T1000 (cell line): ENCODE results near the gene CMSS1.

Source experiments
- DNase-seq: peaks from one replicate; lab custom pipeline; 2025; ENCODE audit warnings: mixed read lengths; lab: John Stamatoyannopoulos, UW

The CMSS1 gene

GRCh38 chr3:99999536-99999935 lies 181.9 kb downstream of the CMSS1 start:
- no peak for DNase-seq

- DNase-seq, result no peak
These were observed 183.4 kb downstream of the CMSS1 start for GRCh38 chr3:100001083-100001482.

- DNase-seq, result no peak
These were observed 184.0 kb downstream of the CMSS1 start for GRCh38 chr3:100001526-100002270.

GRCh38 chr3:100002599-100003350 lies 185.1 kb downstream of the CMSS1 start:
- peak; percentile 34 for DNase-seq

DNA sequence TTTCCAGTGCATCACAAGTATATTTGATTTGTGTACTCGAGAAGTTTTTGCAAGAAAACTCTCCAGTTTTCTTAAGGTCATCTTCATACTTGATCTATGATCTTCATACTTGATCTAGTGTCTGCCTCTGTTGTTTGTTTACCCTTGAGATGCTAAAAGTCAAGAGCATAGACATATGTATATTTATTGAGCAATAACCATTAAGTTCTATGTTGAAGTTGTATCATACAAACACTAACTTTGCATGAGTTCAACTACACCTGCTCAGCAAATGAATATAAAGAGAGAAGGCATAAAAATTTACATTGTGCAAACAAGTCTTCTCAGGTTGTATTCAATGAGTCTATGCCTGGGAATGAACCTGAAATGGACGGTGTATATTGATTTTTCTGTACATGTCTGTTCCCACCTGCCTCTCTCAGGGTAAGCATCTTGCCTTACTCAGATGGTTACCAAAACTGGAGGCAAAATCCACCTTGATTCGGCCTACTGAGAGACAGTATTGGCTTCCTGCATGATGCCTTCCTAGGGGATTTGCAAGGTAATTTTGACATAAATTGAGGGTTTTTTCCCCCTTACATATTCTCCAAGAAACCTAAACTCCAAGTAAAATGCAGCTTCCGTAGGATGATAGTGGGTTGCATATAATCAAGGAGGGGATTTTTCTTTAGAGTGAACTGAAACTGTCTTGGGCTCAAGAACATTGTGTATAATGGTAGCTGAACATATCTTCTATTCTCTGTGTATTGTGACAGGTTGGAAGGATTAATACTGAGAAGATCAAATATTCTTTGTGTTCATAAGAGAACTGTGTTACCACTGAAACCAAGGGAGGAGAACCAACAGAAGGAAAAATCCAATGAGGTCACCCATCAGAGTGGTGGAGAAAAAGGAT lies 186.2 kb downstream of the CMSS1 start:
- DNase-seq, result no peak

GRCh38 chr3:100004931-100005330 lies 187.3 kb downstream of the CMSS1 start:
- no peak for DNase-seq

GRCh38 chr3:100005665-100006393 lies 188.2 kb downstream of the CMSS1 start:
- no peak for DNase-seq

- DNase-seq, result no peak
These were observed 189.1 kb downstream of the CMSS1 start for GRCh38 chr3:100006570-100007271.

DNA sequence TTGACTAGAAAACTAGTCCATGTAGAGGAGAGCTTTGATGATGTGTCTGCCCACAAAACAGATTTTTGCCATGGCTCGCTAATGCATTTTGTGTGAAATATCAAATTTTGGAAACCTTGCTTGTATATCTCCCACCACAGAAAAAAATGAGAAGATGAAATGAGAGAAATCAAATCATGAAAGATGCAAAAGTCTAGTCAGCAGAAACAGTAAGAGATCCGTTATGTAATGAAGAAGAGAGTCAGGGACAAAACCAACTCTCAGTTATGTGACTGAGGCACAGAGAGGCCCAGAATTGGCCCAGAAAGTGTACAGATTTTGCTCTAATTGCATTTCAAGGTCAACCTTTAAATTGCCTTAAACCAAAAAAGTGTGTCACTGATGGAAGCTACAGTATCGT lies 189.7 kb downstream of the CMSS1 start:
- no peak for DNase-seq

DNA sequence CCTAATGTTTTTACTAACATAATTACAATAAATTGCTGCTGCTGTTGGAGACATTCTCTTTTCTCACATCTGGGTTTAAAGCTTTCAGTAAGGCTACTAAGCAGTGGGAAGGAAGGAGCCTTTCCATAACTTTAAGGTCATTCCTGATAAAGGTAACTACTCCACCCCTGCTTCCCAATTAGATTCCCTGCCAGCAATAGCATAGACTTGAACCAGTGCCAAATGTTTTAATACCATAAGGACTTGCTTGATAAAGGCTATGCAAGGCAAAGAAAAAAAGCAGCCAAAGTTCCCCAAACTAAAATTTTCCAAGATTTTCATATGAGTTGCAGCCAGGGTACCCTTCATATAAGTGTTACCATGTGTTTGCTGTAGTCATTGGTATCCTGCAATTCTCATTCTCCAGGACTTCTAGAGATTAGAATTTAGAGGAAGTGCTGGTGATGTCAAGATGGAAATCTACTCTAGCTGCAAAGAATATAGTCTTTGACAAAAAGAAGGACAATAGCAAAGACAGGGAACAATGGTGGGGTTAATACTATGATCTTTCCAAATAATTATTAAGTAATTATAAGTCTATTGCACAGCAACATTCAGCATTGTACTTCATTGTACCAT lies 190.5 kb downstream of the CMSS1 start:
- no peak for DNase-seq

DNA sequence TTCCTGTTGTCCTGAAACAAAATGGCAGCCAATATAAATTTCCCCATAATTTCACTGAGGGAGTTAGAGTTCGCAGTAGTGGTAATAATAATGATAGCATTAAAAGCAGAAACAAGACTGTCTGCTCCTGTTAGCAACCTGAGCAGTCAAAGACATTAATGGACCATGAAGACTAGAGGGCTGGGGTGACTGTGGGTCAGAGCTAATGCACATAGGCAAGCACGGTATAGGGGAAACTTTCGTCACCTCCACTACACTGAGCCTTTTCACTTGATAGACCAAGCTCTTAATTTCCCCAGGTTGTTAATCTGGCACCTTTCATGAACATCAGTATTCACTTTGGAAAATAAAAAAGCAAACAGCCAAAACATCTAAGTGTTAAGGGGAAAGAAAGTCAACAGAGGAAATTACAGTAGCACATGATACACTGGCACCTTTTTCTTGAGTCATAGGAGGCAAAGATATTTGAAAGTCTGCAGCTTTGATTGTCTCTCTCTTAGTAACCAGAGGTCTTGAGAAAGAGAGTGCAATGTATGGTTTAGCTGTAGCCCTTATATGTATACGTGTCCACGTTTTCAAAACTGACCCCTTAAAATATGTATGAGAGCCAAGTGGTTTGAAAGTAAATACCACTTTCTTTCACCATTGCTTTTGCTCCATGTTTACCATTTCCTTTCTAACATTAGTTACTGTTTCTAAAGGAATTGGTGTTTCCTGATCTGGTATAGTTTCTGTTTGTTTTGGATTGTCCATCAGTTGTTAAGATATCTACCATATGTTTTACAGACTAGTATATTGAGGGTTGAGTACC lies 191.8 kb downstream of the CMSS1 start:
- no peak for DNase-seq

GRCh38 chr3:100010087-100010417 lies 192.4 kb downstream of the CMSS1 start:
- no peak for DNase-seq

DNA sequence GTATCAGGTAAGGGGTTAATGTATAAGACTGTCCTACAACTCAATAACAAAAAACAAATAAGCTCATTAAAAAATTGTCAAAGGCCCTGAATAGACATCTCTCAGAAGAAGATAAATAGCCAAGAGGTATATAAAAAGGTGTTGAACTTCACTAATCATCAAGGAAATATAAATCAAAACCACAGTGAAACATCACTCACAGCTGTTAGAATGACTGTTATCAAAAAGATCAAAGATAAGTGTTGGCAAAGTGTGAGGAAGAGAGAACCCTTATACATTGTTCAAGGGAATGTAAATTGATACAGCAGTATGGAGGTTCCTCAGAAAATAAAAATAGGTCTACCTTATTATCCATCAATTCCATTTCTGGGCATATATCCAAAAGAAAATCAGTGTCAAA lies 201.1 kb downstream of the CMSS1 start:
- DNase-seq, result no peak

DNA sequence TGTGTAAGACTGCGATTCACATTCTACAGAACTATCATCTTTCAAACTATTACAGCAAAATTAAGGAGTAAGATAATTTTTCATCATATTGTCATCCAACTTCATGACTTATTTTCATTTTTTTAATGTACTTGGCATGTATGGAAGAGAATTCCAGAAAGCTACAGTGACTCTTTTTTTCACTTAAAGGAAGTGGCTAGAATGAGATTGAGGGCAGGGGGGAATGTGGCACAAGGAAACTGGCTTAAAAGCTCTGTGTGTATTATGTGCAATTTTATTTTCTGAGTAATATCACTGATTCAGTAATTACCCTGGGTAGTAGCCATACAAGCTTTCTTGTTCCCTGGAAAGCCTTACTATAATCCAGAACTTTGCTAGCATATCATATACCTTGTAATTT lies 202.1 kb downstream of the CMSS1 start:
- no peak for DNase-seq

DNA sequence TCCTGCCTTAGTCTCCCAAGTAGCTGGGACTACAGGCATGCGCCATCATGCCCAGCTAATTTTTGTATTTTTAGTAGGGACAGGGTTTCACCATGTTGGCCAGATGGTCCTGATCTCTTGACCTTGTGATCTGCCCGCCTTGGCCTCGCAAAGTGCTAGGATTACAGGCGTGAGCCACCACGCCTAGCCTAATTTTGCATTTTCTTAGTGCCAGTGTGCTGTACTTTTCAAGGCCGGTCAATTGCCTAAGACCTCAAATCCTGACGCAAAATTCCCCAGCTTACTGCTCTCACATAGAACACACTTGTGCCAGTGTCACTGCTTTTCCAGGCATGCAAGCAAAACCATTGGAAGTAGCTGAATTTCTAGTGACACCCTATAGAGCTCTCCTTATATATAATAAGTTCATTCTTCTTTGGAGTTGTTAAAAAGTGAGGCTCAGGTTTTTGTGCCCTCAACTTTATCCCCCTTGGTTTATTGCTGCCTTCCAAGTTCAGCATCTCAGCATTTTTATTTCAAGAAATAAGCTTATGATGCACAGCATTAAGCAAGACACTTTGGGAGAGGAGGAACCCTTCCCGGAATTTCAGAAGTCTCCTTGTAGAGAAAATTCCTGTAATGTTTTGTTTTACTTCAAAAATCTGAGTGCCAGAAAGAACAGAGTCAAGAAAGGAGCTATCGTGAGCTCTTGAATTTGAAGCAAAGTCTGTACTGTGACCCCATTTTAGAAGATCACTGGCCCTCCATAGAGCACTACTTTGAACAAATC lies 203.4 kb downstream of the CMSS1 start:
- no peak for DNase-seq

DNA sequence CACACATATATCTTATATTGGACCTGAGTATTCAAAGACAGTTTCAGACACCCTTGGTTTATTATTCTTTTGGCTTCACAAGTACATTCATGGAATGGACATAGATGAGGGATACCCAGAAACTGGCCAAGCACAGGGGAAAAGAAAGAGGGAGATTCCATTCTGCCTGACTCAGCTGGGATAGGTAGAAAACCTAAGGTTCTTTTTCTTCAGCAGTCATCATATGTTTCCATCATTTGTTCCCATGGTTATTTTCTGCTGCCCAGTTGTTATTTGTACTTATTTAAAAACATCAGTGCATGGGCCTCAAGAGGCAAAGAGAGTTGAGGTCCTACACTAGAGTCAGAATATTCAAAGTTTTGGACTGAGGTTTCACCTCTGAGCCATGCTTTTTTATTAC lies 204.8 kb downstream of the CMSS1 start:
- DNase-seq, result no peak

GRCh38 chr3:100023150-100023549 lies 205.5 kb downstream of the CMSS1 start:
- DNase-seq, result no peak

DNA sequence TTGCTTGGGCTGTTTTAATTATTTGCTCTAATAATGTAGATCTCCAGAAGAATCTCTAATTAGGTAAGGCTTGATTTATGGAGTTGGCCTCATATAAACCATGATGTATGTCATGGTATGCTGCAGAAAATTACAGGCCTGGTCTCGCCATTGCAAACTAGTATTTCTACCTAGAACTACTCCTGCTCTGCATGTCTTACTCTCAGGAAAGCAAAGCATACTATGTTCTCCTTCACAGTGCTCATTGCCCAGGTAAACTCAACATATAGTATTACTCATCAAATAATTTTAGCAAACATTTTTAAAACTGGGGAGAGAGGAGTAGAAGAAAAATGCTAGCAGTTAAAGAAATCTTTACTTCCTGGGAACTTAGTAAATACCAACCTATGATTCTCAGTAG lies 205.9 kb downstream of the CMSS1 start:
- no peak for DNase-seq
